HL-60/S4 (cell line): ENCODE data around the gene CLEC2L.

ENCODE experiments used
- in situ Hi-C: fragments of 300-500 bp; cut with MboI; formaldehyde crosslinking; loops from 2 replicates; pipeline ENCODE4 v1.14.3; 2022; ENCODE audit warnings: low sequenced_read_pairs

Gene CLEC2L

GRCh38 chr7:139515266-139515665 lies 8.2 kb upstream of the CLEC2L start:
- in situ Hi-C loops, result no loop called here

GRCh38 chr7:139521439-139521838 lies 2.0 kb upstream of the CLEC2L start:
- in situ Hi-C loops, result no loop called here

GRCh38 chr7:139522830-139523198 lies 671 bp upstream of the CLEC2L start:
- in situ Hi-C loops, result no loop called here

- in situ Hi-C loops, result no loop called here
Observed at GRCh38 chr7:139523968-139524815, 707 bp downstream of the CLEC2L start.

GRCh38 chr7:139525239-139525638 lies 1.8 kb downstream of the CLEC2L start:
- in situ Hi-C loops, result no loop called here

GRCh38 chr7:139525750-139526149 lies 2.3 kb downstream of the CLEC2L start:
- in situ Hi-C loops, result no loop called here

GRCh38 chr7:139526578-139527544 lies 3.4 kb downstream of the CLEC2L start:
- in situ Hi-C loops, result no loop called here

- in situ Hi-C loops, result no loop called here
Observed at GRCh38 chr7:139531094-139531493, 7.6 kb downstream of the CLEC2L start.

- in situ Hi-C loops, result no loop called here
Observed at GRCh38 chr7:139532636-139533155, 9.2 kb downstream of the CLEC2L start.

GRCh38 chr7:139534096-139534495 lies 10.6 kb downstream of the CLEC2L start:
- in situ Hi-C loops, result no loop called here

- in situ Hi-C loops, result no loop called here
Observed at GRCh38 chr7:139534966-139535651, 11.6 kb downstream of the CLEC2L start.

GRCh38 chr7:139536152-139536551 lies 12.7 kb downstream of the CLEC2L start:
- in situ Hi-C loops, result no loop called here

- in situ Hi-C loops, result no loop called here
Observed at GRCh38 chr7:139538881-139539635, 15.6 kb downstream of the CLEC2L start.

GRCh38 chr7:139540203-139540602 lies 16.7 kb downstream of the CLEC2L start:
- in situ Hi-C loops, result no loop called here

GRCh38 chr7:139541600-139542307 lies 18.3 kb downstream of the CLEC2L start:
- in situ Hi-C loops, result no loop called here

- in situ Hi-C loops, result no loop called here
Observed at GRCh38 chr7:139542308-139543151, 19.0 kb downstream of the CLEC2L start.

GRCh38 chr7:139543801-139544603 lies 20.5 kb downstream of the CLEC2L start:
- in situ Hi-C loops, result no loop called here

GRCh38 chr7:139544645-139545044 lies 21.2 kb downstream of the CLEC2L start:
- in situ Hi-C loops, result no loop called here
